Stimulated activated CD8-positive, alpha-beta memory T cell treated with anti-CD3 and anti-CD28 coated beads, Interleukin-7, amount 100 ng/mL, for 48 hours (primary cell): ENCODE measurements around the gene CEP63.
"Not testable (repeated sequence)": the region's sequence is repeated elsewhere in the genome, so short reads cannot be mapped to it uniquely, and the experiment has no call there.

ENCODE experiments used
- DNase-seq, 2 donors: peaks; one replicate each; pipeline ENCODE4 v3.0.0-alpha.2; 2020; ENCODE audit warnings: low read depth in 1 of 2; ENCODE audit errors: extremely low read depth in 1 of 2

Gene CEP63

GRCh38 chr3:134567605-134568004 is 81.7 kb downstream of the CEP63 start:
- no peak for DNase-seq

- DNase-seq = no peak
Observed at GRCh38 chr3:134568790-134569189, 82.9 kb downstream of the CEP63 start.

DNA sequence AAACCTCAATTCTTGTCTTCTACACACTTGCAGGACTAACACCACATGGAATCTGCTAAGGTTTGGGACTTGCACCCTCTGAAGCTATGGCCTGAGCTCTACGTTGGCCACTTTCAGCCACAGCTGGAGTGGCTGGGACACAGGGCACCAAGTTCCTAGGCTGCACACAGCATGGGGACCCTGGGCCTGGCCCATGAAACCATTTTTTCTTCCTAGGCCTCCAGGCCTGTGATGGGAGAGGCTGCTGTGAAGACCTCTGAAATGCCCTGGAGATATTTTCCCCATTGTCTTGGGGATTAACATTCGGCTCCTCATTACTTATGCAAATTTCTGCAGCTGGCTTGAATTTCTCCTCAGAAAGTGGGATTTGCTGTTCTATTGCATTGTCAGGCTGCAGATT is 84.0 kb downstream of the CEP63 start:
- DNase-seq = not testable (repeated sequence)

GRCh38 chr3:134576426-134576825 is 90.6 kb downstream of the CEP63 start:
- DNase-seq = no peak

DNA sequence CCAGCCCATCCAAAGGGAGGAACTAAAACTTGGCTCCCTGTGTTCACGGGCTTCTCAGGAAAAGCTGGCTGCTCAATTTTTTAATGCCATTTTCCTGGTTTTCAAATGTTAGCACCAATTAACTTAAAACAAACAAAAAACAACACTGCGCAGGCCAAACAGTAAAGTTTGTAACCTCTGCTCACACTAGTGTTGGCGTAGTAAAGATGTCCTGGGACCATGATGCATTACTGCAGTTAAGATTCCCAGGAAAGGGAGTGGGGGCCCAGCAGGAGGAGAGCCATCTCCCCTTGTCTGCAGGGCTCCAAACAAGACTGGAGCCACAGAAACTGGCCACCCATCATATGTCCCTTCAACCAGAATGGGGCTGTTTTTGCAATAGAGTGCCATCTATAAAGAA is 91.0 kb downstream of the CEP63 start:
- no peak for DNase-seq

- no peak for DNase-seq
Observed at GRCh38 chr3:134579141-134579665, 93.3 kb downstream of the CEP63 start.

DNA sequence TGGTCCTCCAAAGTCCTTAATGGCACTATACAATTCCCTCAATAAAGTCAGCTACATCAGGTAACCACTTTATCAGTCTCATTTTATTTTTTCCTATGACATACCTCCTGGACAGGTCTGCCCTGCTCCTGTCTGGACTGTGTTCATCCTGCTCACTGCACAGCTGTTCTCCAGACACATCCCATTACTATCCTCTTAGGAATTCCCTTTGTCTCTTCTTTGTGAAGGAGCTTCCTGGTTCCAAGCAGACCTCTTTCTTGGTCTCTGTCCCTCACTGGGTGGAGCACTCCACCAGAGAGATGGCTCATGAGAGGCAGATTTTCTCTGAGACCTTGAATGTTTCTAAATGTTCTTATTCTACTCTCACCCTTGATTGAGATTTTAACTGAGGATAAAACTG is 104.9 kb downstream of the CEP63 start:
- no peak for DNase-seq

DNA sequence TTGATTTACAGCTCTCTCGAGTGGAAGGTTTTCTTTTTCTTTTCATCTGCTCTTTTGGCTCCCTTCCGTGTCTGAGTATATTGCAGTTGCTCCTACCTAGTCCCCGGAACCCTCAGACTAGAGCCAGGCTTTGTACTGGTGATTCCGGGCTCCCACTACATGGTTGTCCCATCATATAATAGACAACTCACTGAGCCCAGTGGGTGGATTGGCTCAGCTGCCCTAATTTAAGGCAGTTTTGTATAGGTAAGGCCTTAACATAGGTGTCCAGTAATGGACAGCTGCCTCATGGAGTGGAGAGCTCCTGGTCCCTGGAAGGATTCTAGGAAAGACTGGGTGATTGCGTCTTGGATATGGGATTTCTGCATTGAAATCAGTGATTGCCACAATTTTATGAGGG is 106.9 kb downstream of the CEP63 start:
- DNase-seq = no peak

GRCh38 chr3:134594331-134594741 is 108.5 kb downstream of the CEP63 start:
- no peak for DNase-seq

- DNase-seq = not testable (repeated sequence)
Observed at GRCh38 chr3:134594986-134595385, 109.1 kb downstream of the CEP63 start.

DNA sequence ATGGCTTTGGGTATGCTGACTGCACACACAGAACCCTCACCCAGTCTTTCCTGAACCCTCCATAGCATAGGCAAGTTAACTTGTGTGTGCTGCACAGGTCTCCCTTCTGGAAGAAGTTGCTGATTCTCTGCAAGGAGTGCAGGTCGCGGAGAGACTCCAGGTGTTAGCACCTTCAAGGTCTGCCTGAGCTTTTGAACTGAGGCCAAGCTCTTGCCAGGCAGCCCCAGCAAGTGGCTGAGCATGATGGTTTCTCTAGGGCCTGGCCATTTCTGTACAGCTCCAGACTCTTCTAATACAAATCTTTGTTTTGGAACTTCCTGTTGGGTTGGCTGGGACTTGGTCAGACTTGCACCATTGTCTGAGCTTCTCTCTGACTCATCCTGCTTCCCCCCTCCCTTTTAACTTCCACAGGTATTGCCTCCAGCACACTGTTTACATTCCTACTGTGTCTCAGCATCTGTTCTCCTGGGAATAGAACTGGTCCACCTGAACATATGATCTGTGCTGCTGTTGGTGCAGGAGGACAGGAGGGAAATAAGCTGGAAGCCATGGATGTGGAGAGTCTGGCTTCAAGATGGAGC is 111.6 kb downstream of the CEP63 start:
- no peak for DNase-seq

- DNase-seq = no peak
Observed at GRCh38 chr3:134598763-134599545, 113.1 kb downstream of the CEP63 start.

GRCh38 chr3:134600206-134600605 is 114.3 kb downstream of the CEP63 start:
- DNase-seq = no peak

GRCh38 chr3:134600685-134601463 is 115.0 kb downstream of the CEP63 start:
- DNase-seq = peak; percentile 5 to 28

DNA sequence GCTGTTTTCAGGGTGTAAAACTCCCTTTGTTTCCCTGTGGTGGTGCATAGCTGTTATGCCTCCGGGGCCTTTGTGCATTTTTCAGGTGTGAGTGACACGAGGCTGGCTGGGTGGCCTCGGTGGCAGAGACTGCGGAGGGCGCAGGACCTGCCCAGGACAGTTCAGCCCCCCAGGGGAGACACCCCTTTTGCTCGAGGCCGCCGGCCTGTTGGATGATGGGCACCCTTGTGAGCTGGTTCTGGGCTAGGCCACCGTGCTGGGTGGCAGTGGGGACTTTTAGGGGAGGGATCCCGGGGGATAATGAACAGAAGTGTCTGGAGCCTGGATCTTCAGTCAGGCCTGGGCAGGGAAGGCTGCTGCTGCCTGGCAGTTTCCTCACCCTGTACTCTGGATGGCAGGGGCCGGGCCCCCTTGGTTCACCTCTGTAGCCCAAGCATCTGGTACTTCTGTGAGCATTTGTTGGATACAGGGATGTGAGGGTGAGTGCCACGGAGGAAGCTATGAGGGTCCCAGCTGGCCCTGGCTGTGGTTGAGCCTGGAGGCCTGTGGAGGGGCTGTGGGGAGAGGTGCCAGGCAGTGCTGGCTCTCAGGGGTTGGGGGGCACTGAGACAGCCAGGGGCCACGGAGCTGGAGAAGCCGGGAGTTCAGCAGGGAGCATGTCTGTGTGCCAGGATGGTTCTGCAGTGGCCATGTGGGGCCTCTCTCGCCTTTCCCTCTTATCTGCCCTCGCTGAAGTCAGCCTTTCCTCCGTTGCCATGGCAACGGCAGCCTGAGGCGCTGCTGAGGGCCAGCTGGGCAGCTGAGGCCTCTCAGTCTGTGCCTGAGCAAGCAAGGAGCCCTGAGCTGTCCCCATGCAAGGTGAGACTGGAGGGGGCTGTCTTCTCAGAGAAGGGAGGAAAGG is 115.9 kb downstream of the CEP63 start:
- DNase-seq = no peak

GRCh38 chr3:134602440-134602814 is 116.6 kb downstream of the CEP63 start:
- no peak for DNase-seq

DNA sequence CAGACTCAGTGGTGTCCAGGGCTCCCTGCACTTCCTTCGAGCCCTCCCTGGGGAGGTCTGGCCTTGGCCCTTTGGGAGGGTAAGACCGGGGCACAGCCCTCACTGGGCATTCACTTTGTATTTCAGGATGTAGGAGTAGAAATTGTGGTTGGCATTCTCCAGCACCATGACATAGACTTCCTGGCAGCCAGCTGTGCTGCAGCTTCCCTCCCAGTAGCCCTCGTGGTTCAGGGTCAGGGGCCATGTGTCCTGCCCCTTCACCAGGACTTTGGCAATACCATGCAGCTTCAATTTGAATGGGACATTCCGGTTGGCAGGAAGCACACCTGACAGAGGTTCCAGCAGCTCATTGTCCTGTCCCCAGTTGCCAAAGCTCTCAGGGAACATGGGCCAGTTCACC is 117.6 kb downstream of the CEP63 start:
- DNase-seq = no peak

- DNase-seq = no peak
Observed at GRCh38 chr3:134603956-134604355, 118.1 kb downstream of the CEP63 start.

GRCh38 chr3:134605556-134605955 is 119.7 kb downstream of the CEP63 start:
- DNase-seq = no peak
